ENCODE results near the gene TDRD7.

The TDRD7 gene, protein sequence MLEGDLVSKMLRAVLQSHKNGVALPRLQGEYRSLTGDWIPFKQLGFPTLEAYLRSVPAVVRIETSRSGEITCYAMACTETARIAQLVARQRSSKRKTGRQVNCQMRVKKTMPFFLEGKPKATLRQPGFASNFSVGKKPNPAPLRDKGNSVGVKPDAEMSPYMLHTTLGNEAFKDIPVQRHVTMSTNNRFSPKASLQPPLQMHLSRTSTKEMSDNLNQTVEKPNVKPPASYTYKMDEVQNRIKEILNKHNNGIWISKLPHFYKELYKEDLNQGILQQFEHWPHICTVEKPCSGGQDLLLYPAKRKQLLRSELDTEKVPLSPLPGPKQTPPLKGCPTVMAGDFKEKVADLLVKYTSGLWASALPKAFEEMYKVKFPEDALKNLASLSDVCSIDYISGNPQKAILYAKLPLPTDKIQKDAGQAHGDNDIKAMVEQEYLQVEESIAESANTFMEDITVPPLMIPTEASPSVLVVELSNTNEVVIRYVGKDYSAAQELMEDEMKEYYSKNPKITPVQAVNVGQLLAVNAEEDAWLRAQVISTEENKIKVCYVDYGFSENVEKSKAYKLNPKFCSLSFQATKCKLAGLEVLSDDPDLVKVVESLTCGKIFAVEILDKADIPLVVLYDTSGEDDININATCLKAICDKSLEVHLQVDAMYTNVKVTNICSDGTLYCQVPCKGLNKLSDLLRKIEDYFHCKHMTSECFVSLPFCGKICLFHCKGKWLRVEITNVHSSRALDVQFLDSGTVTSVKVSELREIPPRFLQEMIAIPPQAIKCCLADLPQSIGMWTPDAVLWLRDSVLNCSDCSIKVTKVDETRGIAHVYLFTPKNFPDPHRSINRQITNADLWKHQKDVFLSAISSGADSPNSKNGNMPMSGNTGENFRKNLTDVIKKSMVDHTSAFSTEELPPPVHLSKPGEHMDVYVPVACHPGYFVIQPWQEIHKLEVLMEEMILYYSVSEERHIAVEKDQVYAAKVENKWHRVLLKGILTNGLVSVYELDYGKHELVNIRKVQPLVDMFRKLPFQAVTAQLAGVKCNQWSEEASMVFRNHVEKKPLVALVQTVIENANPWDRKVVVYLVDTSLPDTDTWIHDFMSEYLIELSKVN

DNA sequence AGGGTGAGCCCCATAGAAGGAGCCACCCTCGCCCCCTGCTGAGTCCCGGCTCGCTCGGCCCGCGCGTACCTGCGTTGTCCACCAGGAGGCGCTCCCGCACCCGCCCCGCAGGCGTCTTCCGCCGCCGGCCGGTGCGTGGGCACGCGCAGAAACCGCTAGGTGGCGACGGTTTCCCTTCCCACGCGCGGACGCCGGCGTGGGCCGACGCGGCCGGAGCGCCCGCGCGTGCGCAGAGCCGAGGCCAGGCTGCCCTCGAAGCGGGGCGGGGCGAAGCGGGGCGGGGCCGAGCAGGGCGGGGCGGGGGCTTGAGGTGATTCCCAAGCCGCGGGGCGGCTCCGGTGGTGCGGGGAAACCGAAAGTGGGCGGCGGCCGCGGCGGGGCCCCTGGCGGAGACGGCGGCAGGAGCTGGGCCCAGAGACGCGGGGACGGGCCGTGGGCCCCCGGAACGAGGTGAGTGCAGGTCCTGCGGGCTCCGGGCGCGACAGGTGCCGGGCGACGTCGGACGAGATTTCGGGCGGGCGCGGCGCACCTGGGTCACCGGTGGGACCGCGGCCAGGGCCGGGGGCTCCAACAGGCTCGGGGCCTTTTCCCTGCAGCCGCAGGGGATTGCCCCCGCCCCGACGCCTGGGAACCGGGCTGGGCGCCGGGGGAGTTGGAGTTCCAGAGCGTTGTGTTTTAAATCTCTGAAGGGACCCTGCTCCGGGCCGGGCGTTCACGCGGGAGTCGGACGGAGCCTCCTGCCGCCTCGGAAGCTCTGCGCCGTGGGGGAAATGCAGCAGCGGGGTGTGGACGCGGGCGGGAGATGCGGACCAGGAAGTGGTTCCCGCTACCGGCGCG, at the start of gene TDRD7:
Gene TDRD7, plus strand, starts transcription at position 308 of the 837 bp plus-strand sequence. CDS start 16,370 bp downstream, outside the sequence.
- peak; percentile 75 to 87 (median 82) for DNase-seq

DNA sequence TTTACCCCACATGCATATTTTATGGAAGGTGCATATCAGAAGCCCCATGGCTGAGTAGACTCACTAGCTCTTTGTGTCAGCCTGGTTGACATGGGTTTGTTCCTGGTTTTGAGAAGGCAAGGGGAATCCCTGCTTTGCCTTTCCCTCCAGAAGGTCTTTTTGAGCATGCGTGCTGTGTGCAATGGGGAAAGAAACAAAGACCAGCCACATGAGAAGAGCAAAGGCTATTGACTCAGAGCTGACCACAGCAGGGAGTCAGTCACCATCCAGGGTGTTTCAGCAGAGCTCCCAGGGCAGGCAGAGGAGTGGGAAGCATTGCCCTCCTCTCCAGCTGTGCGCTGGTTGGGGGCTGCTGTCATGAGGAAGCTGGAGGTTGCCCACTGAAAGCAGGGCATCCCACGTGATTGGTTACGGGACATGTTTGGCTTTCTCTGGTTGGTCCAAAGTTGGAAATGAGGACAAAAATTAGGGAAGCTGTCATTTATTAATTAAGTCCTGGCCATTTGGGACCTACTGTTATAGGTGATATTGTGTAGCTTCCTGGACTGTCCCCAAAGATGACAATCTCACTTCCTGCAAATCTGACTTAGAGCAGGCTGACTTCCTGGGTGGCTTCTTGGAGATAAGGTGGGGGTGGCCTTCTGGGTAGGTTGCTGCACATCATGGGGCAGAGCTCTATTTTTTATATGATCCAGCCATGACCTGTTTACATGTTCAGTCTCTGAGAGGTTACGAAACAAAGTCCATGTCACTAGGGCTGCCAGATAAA, 48.9 kb upstream of the TDRD7 start:
- DNase-seq, result no peak

DNA sequence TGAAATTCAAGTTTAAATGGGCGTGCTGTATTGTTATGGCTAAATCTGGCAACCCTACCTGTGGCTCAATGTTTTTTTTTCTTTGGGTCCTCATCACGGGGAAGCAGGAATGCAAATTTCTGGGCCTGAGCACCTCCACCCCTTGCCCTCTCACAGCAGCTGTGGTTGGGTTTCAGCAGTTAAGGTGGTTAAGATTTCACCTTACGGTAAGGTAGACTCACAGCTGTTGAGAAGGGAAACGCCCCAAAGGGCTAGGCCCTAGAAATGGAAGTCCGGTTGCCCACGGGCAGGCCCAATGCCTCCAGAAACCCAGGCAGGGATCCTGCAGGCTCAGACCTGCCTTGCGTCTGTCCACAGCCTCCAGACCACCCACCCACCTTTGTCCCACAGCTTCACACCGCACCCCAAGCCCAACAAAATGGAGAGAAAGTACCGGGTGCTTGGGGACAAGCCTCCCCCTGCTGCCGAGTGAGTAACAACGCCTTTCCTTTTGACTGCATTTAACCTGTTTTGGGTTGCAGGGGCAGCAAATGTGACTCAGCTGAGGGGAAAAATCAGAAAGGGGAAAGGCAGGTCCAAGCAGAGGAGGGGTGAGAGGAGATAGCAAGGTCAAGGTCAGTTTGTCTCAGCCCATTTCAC, 48.1 kb upstream of the TDRD7 start:
- DNase-seq, result no peak

DNA sequence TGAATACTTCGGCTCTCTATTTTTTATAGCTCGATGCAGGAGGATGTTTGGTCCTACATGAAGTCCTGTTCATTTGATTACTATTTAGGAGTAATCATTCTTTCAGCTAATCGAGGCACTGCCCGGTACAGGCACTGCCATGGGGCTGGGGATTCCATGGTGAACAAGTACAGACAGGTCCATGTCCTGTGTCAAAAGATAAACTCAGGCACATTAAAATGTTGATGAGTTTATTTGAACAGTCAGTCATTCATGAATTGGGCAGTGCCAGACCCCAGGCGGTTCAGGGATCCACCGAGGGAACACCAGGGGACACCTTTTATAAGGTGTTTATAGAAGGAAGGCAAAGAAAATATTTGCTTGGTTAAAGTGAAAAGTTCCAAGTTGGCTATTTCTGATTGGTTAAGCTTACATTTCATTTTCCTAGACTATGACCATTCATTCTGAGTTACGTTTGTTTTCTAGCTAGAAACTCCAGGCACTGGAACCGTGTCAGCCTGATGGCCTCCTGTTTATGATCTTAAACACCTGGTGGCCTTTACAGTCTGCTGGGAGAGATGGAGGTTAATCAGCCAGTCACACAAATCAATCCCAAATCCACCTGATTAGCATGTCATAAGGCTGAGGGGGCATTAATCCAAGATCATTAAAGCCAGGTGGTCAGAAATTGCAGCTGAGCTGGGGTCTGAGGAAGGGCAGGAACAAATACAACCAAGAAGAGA, 47.0 kb upstream of the TDRD7 start:
- no peak for DNase-seq

DNA sequence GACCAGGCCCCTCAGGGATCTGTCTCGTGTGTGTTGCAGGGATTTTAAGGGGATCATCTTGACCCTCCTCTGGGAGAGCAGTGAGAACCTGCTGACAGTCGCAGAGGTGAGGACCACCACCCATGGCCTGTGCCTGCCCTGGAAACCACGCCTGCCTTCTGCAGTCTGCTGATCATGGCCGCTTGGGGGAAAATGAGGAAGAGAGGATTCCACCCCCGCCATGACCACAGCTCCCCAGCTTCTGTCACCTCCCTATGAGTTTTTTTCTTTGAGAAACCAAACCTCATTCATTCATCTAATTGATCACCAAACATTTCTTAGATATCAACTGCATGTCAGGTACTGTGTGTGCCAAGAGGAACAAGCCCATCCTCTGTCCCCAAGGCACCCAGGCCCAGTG, 46.3 kb upstream of the TDRD7 start:
- no peak for DNase-seq

DNA sequence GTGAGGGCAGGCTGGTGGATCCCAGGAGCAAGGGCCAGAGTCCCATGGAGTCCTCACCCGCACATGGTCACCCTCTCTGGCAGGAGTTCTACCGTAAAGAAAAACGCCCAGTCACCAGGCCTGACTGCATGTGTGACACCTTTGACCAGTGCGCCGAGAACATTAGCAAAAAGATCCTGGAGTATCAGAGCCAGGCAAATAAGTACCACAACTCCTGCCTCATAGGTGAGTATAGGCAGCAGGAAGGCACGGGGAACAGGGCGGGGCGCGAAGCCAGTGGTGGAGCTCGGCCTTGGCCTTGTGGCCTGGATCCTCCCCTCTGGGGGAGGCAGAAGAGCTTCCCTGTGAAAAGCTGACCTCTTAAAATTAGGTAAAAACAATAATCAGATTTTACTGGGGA, 45.4 kb upstream of the TDRD7 start:
- DNase-seq, result no peak

DNA sequence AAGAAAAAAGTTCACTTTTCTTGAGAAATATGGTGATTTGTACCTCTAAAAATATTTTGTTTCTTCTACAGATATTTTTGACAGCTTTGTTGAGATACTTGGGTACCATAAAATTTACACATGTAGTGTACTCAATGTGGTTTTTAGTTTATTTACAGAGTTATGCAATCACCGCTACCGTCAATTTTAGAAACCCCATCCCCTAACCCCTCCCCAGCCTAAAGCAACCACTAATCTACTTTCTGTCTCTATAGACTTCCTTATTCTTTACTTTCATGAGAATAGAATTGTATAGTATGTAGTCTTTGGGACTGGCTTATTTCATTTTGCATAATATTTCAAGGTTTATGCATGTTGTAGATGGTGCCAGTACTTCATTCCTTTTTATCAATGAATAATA, 45.0 kb upstream of the TDRD7 start:
- no peak for DNase-seq

DNA sequence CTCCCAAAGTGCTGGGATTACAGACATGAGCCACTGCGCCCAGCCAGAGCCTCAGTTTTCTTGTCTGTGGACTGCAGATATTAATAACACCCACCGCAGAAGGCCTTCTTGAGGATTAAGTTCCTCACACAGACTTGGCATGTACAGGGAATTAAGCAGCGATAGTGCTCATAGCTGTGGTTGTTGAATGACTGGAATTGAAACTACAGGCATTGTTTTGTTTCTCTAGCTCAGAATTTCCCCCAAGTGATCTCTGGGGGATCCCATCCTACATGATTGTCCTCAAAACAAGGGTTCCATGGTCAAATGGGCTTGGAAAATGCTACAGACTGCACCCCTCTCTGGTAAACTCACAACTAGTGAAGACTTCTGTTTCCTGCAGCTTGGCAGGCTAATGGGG, 44.2 kb upstream of the TDRD7 start:
- DNase-seq, result no peak

DNA sequence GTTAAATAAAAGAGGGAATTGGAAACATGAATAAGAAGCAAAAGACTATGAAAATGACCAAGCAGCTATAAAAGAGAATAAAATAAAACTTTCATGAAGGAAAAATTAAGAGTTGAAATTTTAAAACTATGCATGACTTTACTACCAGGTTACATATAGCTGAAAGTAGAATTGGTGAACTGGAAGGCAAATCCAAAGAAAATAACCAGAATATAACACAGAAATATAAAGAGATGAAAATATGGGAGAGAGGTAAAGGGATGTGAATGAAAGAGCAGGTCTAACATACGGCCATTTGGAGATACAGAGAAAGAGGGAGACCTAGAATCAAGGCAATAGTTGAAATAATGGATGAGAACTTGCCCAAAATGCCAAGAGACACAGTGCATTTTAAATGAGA, 42.9 kb upstream of the TDRD7 start:
- no peak for DNase-seq

DNA sequence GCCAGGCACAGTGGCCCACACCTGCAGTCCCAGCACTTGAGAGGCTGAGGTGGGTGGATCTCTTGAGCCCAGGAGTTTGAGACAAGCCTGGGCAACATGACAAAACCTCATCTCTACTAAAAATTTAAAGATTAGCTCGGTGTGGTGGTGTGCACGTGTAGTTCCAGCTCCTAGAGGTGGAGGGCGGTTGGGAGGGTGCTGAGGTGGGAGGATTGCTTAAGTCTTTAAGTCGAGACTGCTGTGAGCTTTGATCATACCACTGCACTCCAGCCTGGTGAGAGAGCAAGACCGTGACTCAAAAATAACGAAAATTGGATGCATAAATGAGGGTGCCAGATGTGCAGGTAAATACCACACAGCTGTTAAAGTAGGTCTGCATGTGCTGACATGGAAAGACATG, 39.3 kb upstream of the TDRD7 start:
- DNase-seq, result no peak

DNA sequence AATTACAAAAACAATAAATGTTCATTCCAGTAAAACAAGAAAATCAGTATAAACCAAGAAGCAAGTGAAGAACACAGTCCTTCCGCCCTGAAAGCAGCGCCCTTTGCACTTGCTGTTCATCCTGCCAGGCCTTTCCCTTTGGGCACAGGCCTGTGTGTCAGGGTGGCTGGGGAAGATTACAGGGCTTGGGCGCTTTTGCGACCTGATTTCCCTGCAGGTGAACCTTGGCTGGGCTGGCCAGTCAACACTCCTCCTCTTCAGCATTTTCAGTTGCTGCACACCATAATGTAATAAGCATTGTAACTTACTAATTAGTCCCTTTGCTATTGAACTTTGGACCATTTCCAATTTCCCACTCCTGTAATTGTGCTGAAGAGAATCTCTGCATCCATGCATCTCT, 38.6 kb upstream of the TDRD7 start:
- peak in 1 of 3 experiments; percentile 52 for DNase-seq

DNA sequence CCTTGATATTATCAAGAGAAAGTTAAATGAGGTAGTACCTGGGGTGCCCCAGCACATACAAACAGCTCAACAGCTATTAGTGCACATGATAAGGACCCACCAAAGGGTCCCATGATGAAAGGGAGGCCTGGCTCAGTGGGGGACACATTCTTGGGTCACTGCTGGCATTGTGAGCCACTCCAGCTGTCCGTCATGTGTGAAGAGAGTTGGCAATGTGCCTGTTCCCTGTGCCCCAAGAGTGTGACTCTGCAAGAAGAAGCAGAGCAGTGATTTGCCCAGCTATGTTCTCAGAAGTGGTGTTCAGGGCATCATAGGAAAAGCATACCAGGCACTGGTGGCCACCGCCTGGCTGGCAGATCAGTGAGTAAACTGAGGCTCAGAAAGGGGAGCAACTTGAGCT, 37.1 kb upstream of the TDRD7 start:
- no peak for DNase-seq

DNA sequence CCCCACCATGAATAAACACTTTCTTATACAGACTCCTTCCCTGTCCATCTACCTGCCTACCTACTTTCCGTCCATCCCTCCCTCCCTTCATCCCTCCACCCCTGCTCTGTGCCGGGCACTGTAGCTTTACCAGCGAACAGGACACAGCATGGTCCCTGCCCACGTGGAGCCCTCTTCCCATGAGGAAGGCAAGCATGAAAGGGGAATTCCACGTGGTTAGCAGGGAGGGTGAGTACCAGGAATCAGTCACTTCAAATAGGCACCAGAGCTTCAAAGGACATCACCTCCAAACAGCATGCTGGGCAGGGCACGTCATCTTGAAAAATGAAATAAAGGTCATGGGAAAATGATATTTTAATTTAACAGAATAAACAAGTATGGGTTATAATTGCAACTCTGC, 35.0 kb upstream of the TDRD7 start:
- no peak for DNase-seq

DNA sequence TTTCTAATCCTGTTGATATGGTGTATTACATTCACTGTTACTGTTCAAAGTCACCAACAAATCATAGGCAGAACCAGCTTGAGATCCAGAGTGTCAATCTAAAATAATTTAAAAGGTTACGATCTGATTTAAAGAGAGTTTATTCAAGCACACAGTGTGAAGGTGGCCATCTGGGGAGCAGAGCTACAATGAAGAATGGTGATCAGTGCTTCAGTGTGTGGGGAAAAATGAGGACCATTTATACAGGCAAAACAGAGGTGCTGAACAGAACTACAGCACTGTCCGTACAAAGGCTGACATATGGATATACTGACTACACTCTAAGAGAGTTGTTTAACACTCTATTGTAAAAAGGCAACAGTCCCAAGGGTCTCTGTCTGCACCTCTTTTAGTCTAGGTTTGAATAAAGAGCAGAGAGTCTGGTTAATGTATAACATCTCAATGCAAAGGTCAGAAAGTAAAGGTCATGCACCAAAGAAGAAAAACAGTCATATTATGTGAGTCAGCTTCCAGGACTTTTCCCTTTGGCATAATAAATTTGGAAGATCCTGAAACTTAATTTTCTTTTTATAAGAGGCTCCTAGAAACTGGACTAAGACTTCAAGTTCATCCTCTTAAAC, 29.7 kb upstream of the TDRD7 start:
- DNase-seq, result no peak

DNA sequence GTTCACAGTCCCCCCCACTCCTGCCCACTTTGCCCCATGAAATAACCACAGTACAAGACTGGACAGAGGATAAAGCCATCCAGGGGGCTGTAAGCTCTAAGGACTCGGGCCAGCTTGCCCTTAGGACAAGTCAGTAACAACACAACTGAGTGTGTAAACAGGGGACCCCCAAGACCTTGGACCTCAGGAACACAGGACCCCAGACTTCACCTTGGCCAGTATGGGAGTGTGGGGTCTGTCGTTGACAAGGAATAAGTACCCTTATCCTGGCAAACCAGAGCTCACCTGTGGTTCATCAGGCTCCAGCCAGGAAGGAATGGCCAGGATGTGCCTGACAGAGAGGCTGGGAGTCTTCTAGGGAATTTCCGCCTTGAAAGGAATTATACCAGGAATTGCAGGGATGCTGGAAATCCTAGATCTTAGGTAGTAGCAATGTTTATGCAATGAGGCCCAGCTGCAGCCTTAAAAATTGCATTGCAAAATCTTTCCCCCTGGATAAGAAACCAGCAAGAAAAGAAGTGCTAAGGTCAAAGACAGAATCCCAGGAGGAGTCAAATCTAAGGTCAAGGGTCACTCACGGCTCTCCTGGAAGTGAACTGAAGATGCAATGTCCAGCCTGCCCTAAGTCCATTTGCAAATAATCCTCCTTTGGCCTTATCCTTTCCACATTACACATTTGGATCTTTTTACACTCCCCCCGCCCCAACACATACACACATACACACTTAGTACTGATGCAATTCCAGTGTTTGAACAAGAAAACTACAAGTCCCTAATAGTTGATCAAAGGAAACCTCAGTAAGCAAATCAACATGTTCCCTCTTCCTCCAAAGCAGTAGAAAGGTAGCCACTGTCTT, 27.3 kb upstream of the TDRD7 start:
- no peak for DNase-seq

DNA sequence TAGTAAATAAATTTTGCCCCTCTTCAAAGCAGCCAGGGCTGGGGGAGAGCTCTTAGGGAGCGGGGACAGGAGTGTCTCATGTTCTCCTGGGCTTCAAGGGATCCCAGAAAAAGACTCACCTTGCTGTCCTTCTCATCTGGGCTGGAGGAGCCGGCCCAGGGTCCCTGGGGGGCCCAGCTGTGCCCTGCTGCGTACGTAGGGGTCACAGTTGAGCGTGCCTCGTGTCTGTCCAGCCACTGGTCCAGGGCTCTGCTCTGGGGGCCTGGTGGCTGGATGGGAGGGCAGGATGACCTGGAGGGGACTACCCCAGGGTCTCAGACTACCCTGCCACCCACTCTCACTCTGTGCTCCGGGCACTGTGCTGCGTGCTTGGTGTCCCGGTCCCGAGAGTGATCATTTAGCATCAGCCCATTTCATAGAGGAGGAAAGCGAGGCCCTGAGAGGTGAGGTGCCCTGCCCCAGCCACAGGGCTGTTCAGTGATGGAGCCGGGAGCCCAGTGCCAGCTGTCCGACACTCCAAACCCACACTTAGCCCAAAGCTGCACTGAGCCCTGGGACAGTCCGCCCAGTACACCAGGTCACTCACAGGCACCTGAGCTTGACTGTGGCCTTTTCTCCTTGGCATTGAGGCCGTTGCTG, 26.2 kb upstream of the TDRD7 start:
- DNase-seq, result no peak

DNA sequence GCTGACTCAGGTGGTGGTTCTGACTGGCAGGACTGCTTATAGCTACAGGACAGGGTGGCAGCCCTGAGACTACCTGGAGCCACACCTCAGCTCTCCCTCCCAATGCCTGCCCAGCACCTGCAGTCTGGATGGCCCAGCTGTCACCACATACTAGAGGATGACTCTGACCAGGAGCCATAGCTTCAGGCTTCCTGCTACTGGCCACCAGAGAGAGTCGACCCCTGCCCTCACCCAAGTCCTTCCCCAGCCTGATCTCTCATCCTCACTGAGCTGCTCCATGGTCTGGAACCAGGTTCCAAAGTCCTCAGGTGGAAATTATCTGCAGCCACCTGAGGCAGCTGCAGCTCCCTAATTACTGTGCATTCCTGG, 25.6 kb upstream of the TDRD7 start:
- no peak for DNase-seq

DNA sequence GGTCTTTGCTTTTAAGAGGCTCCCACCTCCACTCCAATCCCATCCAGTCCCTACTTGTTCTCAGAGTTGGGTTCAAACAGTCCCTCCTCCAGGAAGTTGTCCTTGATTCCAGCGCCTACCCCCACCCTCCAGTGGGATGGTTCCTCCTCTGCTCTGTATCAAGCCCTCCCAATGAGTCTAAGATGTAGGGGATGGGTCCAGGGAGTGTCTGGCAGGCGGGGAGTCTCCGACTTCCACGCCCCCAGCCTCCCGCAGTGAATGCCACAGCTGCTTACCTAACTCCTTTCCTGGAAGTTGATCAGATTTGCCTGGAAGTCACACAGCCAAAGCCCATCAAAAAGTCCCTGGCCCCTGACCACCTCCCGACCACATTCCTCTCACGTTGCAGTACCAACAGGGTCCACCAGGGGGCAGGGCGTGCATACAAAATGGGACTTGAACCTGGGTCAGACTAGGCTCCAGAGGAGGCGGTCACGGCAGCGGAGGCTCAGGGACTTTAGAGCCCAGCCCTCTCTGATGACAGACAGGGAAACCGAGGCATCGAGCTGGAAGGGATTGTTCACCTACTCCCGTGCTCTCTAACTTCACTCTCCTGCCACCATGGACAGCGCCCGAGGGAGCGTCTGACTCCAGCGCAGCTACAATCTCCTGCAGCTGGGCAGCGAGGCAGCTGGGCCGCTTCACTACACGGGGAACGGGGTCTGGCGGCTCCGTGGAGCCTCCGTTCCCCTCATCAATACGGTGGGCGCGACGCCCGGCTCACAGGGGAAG, 25.0 kb upstream of the TDRD7 start:
- DNase-seq, result peak; percentile 58 to 88 (median 76)
